ENCODE results near the gene RUBCN.

- TF ChIP-seq ZFP30 (CRISPR knock-in tag; IDR thresholded peaks at IDR 0.05) (no peak), ARNTL (CRISPR knock-in tag; IDR thresholded peaks at IDR 0.05; ENCODE audit: borderline replicate concordance, low read depth) (no peak), SNAI2 (CRISPR knock-in tag; IDR thresholded peaks at IDR 0.05) (0 out of 2 replicates have a peak, but pooled peaks have one; percentile 23), CSRNP3 (CRISPR knock-in tag; IDR thresholded peaks at IDR 0.05) (no peak), GLIS3 (CRISPR knock-in tag; IDR thresholded peaks at IDR 0.05) (no peak), BACH2 (CRISPR knock-in tag; IDR thresholded peaks at IDR 0.05; ENCODE audit: borderline replicate concordance) (no peak), TOX (CRISPR knock-in tag; IDR thresholded peaks at IDR 0.05; ENCODE audit: borderline replicate concordance) (no peak), ZFP3 (CRISPR knock-in tag; IDR thresholded peaks at IDR 0.05) (no peak), ZC3H10 (CRISPR knock-in tag; IDR thresholded peaks at IDR 0.05) (no peak), CREB5 (CRISPR knock-in tag; IDR thresholded peaks at IDR 0.05; ENCODE audit: low read depth) (no peak)
- TF ChIP-seq, protein P1, sequence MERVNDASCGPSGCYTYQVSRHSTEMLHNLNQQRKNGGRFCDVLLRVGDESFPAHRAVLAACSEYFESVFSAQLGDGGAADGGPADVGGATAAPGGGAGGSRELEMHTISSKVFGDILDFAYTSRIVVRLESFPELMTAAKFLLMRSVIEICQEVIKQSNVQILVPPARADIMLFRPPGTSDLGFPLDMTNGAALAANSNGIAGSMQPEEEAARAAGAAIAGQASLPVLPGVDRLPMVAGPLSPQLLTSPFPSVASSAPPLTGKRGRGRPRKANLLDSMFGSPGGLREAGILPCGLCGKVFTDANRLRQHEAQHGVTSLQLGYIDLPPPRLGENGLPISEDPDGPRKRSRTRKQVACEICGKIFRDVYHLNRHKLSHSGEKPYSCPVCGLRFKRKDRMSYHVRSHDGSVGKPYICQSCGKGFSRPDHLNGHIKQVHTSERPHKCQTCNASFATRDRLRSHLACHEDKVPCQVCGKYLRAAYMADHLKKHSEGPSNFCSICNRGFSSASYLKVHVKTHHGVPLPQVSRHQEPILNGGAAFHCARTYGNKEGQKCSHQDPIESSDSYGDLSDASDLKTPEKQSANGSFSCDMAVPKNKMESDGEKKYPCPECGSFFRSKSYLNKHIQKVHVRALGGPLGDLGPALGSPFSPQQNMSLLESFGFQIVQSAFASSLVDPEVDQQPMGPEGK (CRISPR knock-in tag; IDR thresholded peaks at IDR 0.05; ENCODE audit: borderline replicate concordance), result no peak
- TF ChIP-seq, protein P2, sequence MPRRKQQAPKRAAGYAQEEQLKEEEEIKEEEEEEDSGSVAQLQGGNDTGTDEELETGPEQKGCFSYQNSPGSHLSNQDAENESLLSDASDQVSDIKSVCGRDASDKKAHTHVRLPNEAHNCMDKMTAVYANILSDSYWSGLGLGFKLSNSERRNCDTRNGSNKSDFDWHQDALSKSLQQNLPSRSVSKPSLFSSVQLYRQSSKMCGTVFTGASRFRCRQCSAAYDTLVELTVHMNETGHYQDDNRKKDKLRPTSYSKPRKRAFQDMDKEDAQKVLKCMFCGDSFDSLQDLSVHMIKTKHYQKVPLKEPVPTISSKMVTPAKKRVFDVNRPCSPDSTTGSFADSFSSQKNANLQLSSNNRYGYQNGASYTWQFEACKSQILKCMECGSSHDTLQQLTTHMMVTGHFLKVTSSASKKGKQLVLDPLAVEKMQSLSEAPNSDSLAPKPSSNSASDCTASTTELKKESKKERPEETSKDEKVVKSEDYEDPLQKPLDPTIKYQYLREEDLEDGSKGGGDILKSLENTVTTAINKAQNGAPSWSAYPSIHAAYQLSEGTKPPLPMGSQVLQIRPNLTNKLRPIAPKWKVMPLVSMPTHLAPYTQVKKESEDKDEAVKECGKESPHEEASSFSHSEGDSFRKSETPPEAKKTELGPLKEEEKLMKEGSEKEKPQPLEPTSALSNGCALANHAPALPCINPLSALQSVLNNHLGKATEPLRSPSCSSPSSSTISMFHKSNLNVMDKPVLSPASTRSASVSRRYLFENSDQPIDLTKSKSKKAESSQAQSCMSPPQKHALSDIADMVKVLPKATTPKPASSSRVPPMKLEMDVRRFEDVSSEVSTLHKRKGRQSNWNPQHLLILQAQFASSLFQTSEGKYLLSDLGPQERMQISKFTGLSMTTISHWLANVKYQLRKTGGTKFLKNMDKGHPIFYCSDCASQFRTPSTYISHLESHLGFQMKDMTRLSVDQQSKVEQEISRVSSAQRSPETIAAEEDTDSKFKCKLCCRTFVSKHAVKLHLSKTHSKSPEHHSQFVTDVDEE (CRISPR knock-in tag; IDR thresholded peaks at IDR 0.05), result peak; percentile 76; the same call in 1 of the 2 replicates
Observed at GRCh38 chr3:197749601-197750395, 13.1 kb upstream of the RUBCN start, which contains the start of gene FYTTD1.
